CD4-positive, alpha-beta memory T cell (primary cell): ENCODE results near the gene ATOSB. TPM values are rescaled to one million over a fixed set of nuclear protein-coding genes. Genes with fewer than 3 reads are reported as not detected.

Experiments
- CTCF ChIA-PET: fragments of 350-600 bp; sonication (Branson Sonifier 250); formaldehyde crosslinking; loops from one replicate; lab custom pipeline; 2021; ENCODE audit warnings: inconsistent platforms; ENCODE audit not compliant: partially characterized antibody; lab: Charles Lee
- POLR2A ChIA-PET: fragments of 350-600 bp; sonication (Branson Sonifier 250); formaldehyde crosslinking; loops from one replicate; lab custom pipeline; 2021; ENCODE audit not compliant: partially characterized antibody; lab: Charles Lee
- DNase-seq, 5 donors: peaks; one replicate each; pipeline versions ENCODE4 v3.0.0 to v3.0.0-alpha.2; 2020 to 2022; ENCODE audit warnings: mixed read lengths in 1 of 5
- H3K27ac ChIP-seq: one replicate; pipeline ENCODE4 v1.7.0; 2013; ENCODE audit warnings: low read depth, low read length
- H3K27me3 ChIP-seq: 2 replicates; pipeline ENCODE4 v1.7.0; 2013; ENCODE audit warnings: mild to moderate bottlenecking, low read length, moderate library complexity; ENCODE audit not compliant: insufficient read depth
- H3K36me3 ChIP-seq: 2 replicates; pipeline ENCODE4 v1.7.0; 2013; ENCODE audit warnings: mild to moderate bottlenecking, low read length, moderate library complexity; ENCODE audit not compliant: insufficient read depth
- H3K4me1 ChIP-seq: 2 replicates; pipeline ENCODE4 v1.7.0; 2013; ENCODE audit warnings: mild to moderate bottlenecking, low read length, moderate library complexity; ENCODE audit not compliant: insufficient read depth
- H3K4me3 ChIP-seq, 2 donors: one replicate each; pipeline ENCODE4 v1.7.0; 2013; ENCODE audit warnings: low read length in 2 of 2, mild to moderate bottlenecking in 1 of 2
- H3K9me3 ChIP-seq, 2 donors: one replicate each; pipeline ENCODE4 v1.7.0; 2013; ENCODE audit warnings: low read length in 2 of 2, control low read depth in 1 of 2; ENCODE audit not compliant: control insufficient read depth in 1 of 2
- H3K27ac Mint-ChIP-seq, 7 donors: one replicate each; pipeline ENCODE4 v1.8.0; 2020 to 2021; ENCODE audit warnings: mixed read lengths in 7 of 7, mild to moderate bottlenecking in 6 of 7, inconsistent platforms in 3 of 7, moderate library complexity in 3 of 7
- H3K27me3 Mint-ChIP-seq, 2 donors: one replicate each; pipeline ENCODE4 v1.8.0; 2020 to 2021; ENCODE audit warnings: mixed read lengths in 2 of 2
- H3K36me3 Mint-ChIP-seq, 2 donors: one replicate each; pipeline ENCODE4 v1.8.0; 2020 to 2021; ENCODE audit warnings: mixed read lengths in 2 of 2, inconsistent platforms in 1 of 2, mild to moderate bottlenecking in 1 of 2
- H3K4me1 Mint-ChIP-seq, 4 donors: one replicate each; pipeline ENCODE4 v1.8.0; 2020 to 2021; ENCODE audit warnings: mixed read lengths in 4 of 4, mild to moderate bottlenecking in 1 of 4
- H3K4me3 Mint-ChIP-seq, 8 donors: one replicate each; pipeline ENCODE4 v1.8.0; 2020 to 2021; ENCODE audit warnings: mixed read lengths in 8 of 8, mild to moderate bottlenecking in 7 of 8, moderate library complexity in 6 of 8, inconsistent platforms in 3 of 8
- H3K9me3 Mint-ChIP-seq, 8 donors: one replicate each; pipeline ENCODE4 v1.8.0; 2020 to 2021; ENCODE audit warnings: mixed read lengths in 8 of 8, mild to moderate bottlenecking in 5 of 8, inconsistent platforms in 3 of 8, moderate library complexity in 1 of 8
- intact Hi-C: fragments of 100-400 bp; cut with micrococcal nuclease; formaldehyde crosslinking; loops from one replicate; pipeline ENCODE4 v1.15.1; 2023
- polyA plus RNA-seq, 2 donors: library from polyadenylated mRNA; unstranded; fragments of 300-500 nt; fragmentation: Illumina TruSeq; gene quantifications; one replicate each; pipeline ENCODE4 v1.2.3, GENCODE V29; 2021
- total RNA-seq, 2 experiments: library from RNA; stranded (reverse); gene quantifications; one replicate each; pipeline ENCODE4 v1.2.3, GENCODE V29; 2021

Gene ATOSB
- total and polyA plus RNA-seq, 4 experiments from 2014 or later = 3.7 to 10.1 (median 8.9) TPM

DNA sequence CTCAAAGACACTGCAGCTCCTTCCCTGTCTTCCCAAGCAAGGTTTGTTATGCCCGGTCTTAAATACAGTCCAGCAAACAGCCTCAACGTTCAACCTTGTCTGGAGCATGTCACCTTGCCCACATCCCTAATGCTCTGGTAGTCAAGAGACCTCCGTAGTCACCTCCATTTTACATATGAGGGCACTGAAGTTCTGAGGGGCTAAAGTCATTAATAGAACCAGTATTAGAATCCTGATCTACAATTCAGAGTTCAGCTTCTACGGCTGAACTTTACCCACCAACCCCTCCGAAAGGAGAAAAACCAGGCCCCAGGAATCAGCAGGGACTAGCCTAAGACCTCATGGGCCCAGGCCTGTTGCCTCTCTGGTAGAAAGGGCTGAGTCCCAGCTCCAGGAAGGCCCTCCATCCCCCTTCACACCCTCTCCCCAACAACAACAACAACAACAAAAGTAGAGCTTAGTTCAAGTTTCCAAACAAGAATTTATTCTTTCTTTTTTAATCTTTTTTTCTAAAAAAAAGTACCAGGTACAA lies 11.9 kb downstream of the ATOSB start:
- H3K4me1 Mint-ChIP-seq = peaks cover 19 to 46% (median 30%) of the 10 kb centered on the region in 4 donors
- peaks cover 29 to 38% of the 10 kb centered on the region in 2 donors for H3K36me3 Mint-ChIP-seq
- no peaks in the 10 kb centered on the region for H3K27me3 Mint-ChIP-seq
- H3K4me3 Mint-ChIP-seq = peak overlapping the region; percentile 90 to 98 (median 94)
- POLR2A ChIA-PET = interaction anchor here (0.8 to 5.5 kb wide), 12 partner anchors 8 to 502 kb away, joined by 3 to 51 read pairs (median 8); partner anchors contain the start of genes ATOSB, DNAJB5, FANCG and TESK1
- Histone ChIP-seq H3K27ac (peak overlapping the region; percentile 95), H3K27me3 (no peaks in the 10 kb centered on the region), H3K9me3 (no peaks in the 10 kb centered on the region), H3K4me1 (peaks cover 23% of the 10 kb centered on the region), H3K4me3 (peak overlapping the region in 1 of 2 donors; percentile 83), H3K36me3 (peaks cover 30% of the 10 kb centered on the region)
- CTCF ChIA-PET = interaction anchor here (0.7 to 2.5 kb wide), 10 partner anchors 8 to 204 kb away, joined by 3 to 10 read pairs (median 5); partner anchors contain the start of genes ATOSB and FANCG
- H3K27ac Mint-ChIP-seq = peak overlapping the region; percentile 97 to 100 (median 99)
- no peak for DNase-seq
- peaks cover 0 to 3% (median 0%) of the 10 kb centered on the region in 8 donors for H3K9me3 Mint-ChIP-seq
- intact Hi-C loops = loop anchor here (1.0 kb wide), 5 partner anchors 8 to 501 kb away; partner anchors contain the start of gene VCP

DNA sequence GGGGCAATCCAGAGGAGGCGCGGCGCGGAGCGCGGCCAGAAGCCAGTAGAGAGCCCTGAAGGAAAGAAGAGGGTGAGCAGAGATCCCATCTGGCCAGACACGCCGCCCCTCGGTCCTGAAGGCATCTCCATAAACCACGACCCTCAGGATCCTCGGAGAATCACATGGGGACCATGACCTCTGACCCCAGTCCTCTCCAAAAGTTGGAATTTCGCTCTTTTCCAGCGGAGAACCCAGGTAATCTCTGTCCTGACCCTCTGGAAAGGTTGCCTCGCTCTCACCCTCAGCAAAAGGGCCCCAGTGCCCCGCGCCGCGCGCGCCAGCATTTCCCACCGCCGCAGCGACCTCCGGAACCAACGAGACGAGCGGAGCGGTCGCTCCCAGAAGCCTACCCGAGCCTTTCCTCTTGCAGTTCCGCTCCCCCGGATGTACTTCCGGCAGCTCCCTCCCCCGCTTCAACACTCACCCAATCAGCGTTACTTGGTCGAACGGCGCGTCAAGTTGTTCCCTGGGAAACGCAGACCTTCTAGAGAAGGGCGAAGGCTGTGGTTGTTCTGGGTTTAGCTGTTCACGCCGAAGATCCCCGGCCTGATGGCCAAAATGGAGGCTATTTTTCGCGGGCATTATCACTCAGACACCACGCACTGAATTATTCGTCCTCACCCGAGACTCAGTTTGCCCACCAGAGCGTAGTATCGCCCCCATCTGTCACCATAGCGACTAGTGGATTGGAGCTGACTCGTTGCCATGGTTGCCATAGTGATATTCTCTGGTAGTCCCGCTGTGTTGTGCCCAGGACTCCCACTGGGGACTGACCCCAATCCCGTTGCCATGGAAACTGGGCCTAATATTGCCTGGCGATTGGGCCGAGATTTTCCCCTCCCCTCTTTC lies 12.6 kb downstream of the ATOSB start, which contains the start of gene STOML2:
TSS of gene STOML2 (minus strand) at position 363 of the 891 bp plus-strand sequence. CDS start at position 326, 37 bp downstream.
- H3K4me3 ChIP-seq = peak within 1 kb of the TSS; percentile 83 to 96
- H3K4me1 ChIP-seq = peaks cover 23% of the 10 kb centered on the region
- Mint-ChIP-seq H3K27ac (peak within 1 kb of the TSS; percentile 97 to 100 (median 99)), H3K4me1 (peaks cover 20 to 46% (median 30%) of the 10 kb centered on the region in 4 donors), H3K36me3 (peaks cover 29 to 40% of the 10 kb centered on the region in 2 donors), H3K4me3 (peak within 1 kb of the TSS; percentile 90 to 98 (median 94)), H3K9me3 (peaks cover 0 to 3% (median 0%) of the 10 kb centered on the region in 8 donors), H3K27me3 (no peaks in the 10 kb centered on the region)
- H3K27me3 ChIP-seq = no peaks in the 10 kb centered on the region
- H3K9me3 ChIP-seq = no peaks in the 10 kb centered on the region
- POLR2A ChIA-PET = interaction anchor here (0.8 to 5.5 kb wide), 12 partner anchors 8 to 503 kb away, joined by 3 to 51 read pairs (median 8); partner anchors contain the start of genes ATOSB, DNAJB5, FANCG and TESK1
- peaks cover 24% of the 10 kb centered on the region for H3K36me3 ChIP-seq
- peak within 1 kb of the TSS; percentile 95 for H3K27ac ChIP-seq
- intact Hi-C loops = loop anchor here (1.0 kb wide), 5 partner anchors 8 to 501 kb away; partner anchors contain the start of gene VCP
- peak; percentile 91 to 96 (median 93) for DNase-seq
- CTCF ChIA-PET = interaction anchor here (0.7 to 2.5 kb wide), 11 partner anchors 8 to 514 kb away, joined by 3 to 10 read pairs (median 5); partner anchors contain the start of genes ATOSB and FANCG

DNA sequence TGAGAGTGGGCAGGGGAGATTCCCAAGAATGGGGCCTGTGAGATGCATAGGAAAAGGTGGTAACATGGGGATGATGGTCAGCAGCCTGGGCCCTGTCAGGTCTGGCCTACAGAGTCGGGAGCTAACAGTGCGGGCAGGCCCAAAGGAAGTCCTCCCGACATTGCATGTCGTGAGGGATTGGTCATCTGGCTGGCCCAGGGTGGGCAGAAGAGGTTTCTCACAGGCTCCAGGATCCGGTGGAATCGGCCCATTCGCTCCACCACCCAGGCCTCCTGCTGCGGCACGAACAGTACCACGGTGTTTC lies 13.2 kb downstream of the ATOSB start:
- POLR2A ChIA-PET = interaction anchor here (1.1 to 5.5 kb wide), 10 partner anchors 9 to 504 kb away, joined by 3 to 51 read pairs (median 11); partner anchors contain the start of genes ATOSB, DNAJB5, FANCG and TESK1
- CTCF ChIA-PET = interaction anchor here (0.9 to 2.5 kb wide), 7 partner anchors 9 to 514 kb away, joined by 3 to 10 read pairs (median 4); partner anchors contain the start of gene FANCG
- Mint-ChIP-seq H3K36me3 (peaks cover 29 to 42% of the 10 kb centered on the region in 2 donors), H3K4me3 (peak overlapping the region; percentile 90 to 98 (median 94)), H3K27me3 (no peaks in the 10 kb centered on the region), H3K4me1 (peaks cover 24 to 50% (median 35%) of the 10 kb centered on the region in 4 donors), H3K9me3 (peaks cover 0 to 3% (median 0%) of the 10 kb centered on the region in 8 donors), H3K27ac (peak overlapping the region; percentile 91 to 100 (median 99))
- no peak for DNase-seq
- Histone ChIP-seq H3K36me3 (peaks cover 23% of the 10 kb centered on the region), H3K27ac (peak overlapping the region; percentile 95), H3K4me1 (peaks cover 23% of the 10 kb centered on the region), H3K27me3 (no peaks in the 10 kb centered on the region), H3K9me3 (no peaks in the 10 kb centered on the region), H3K4me3 (peak overlapping the region; percentile 83 to 96)
- intact Hi-C loops = no loop called here

DNA sequence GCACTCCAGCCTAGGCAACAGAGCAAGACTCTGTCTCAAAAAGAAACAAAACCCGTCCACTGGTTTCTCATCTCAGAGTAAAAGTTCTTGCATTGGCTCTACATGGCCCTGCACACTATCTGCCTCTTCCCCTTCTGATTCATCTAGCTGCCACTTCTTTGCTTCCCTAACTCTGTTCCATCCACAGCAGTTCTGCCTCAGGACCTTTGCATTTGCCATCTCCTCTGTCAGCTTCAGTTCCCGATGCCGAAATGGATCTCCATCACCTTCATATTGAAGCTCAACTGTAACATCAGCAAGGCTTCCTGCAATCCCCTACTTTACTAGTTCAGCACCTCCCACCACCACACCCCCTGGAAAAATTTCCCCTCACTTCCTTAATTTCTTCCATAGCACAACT lies 18.1 kb downstream of the ATOSB start:
- Mint-ChIP-seq H3K36me3 (peaks cover 26 to 47% of the 10 kb centered on the region in 2 donors), H3K27ac (peak overlapping the region in 3 of 7 donors; percentile 57 to 91 (median 67)), H3K27me3 (no peaks in the 10 kb centered on the region), H3K4me1 (peaks cover 23 to 74% (median 44%) of the 10 kb centered on the region in 4 donors), H3K9me3 (no peaks in the 10 kb centered on the region), H3K4me3 (peak overlapping the region in 6 of 8 donors; percentile 7 to 72 (median 30))
- H3K36me3 ChIP-seq = peaks cover 17% of the 10 kb centered on the region
- no peak for DNase-seq
- peaks cover 28% of the 10 kb centered on the region for H3K4me1 ChIP-seq
- no peaks in the 10 kb centered on the region for H3K27me3 ChIP-seq
- no peak overlapping the region for H3K4me3 ChIP-seq
- H3K27ac ChIP-seq = no peak overlapping the region
- H3K9me3 ChIP-seq = no peaks in the 10 kb centered on the region
- intact Hi-C loops = loop anchor here (2.0 to 5.0 kb wide), 2 partner anchors 109 to 395 kb away; partner anchors contain the start of gene DNAJB5
- POLR2A ChIA-PET = interaction anchor here (1.0 to 7.8 kb wide), 4 partner anchors 17 to 198 kb away, joined by 3 to 102 read pairs (median 34); partner anchors contain the start of genes FANCG and VCP
- CTCF ChIA-PET = interaction anchor here (1.0 to 7.8 kb wide), 6 partner anchors 17 to 198 kb away, joined by 3 to 111 read pairs (median 8); partner anchors contain the start of genes FANCG and VCP

DNA sequence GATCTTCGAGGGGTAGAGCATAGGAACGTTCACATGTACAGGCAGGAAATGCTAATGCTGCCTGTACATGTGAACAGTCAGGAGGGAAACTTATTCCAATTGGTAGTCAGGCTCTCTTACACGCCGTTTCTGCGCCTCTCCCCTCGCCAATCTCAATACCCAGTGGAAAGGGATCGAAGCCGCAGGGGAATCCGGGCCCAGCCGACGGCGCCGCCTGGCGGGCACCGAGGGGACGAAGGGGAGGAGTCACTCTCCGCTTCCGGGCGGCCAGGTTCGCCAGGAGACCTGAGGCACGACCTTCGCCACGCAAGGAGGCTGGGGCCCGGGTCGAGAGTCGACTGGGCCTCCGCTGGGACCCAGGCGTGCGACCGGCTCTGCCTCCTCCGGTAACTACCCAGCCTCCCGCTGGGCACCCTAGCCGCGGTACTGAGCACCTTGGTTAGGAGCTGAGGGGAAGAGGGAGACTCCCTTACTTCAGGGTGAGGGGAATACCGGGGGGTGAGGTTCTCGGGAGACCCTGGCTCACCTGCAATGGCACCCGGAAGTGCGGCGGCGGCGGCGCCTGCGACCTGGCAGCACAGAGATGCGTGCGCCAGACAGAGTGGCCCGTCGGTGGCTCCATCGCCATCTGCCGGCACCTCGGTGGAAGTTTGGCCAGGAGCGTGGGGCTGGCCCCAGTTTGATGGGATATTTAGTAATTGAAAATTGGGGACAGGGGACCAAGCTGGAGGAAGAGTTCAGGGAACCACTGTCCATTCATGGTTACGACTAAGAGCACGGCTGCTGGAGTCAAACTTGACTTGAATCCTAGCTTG lies 19.4 kb downstream of the ATOSB start, which contains the start of gene PIGO:
TSS of gene PIGO (minus strand) at position 557 of the 815 bp plus-strand sequence. CDS start 1,026 bp downstream, outside the sequence.
- Mint-ChIP-seq H3K27ac (peak within 1 kb of the TSS; percentile 91 to 99 (median 94)), H3K4me3 (peak within 1 kb of the TSS; percentile 85 to 91 (median 86)), H3K27me3 (no peaks in the 10 kb centered on the region), H3K9me3 (no peaks in the 10 kb centered on the region), H3K4me1 (peaks cover 17 to 60% (median 34%) of the 10 kb centered on the region in 4 donors), H3K36me3 (peaks cover 30 to 54% of the 10 kb centered on the region in 2 donors)
- POLR2A ChIA-PET = interaction anchor here (0.7 to 7.8 kb wide), 9 partner anchors 13 to 549 kb away, joined by 3 to 102 read pairs (median 7); partner anchors contain the start of genes ATOSB, FANCG and VCP
- H3K9me3 ChIP-seq = no peaks in the 10 kb centered on the region
- peaks cover 15% of the 10 kb centered on the region for H3K4me1 ChIP-seq
- H3K4me3 ChIP-seq = peak within 1 kb of the TSS; percentile 87
- no peaks in the 10 kb centered on the region for H3K27me3 ChIP-seq
- H3K27ac ChIP-seq = peak within 1 kb of the TSS; percentile 92
- H3K36me3 ChIP-seq = peaks cover 31% of the 10 kb centered on the region
- CTCF ChIA-PET = interaction anchor here (0.8 to 7.8 kb wide), 16 partner anchors 11 to 431 kb away, joined by 3 to 111 read pairs (median 4); partner anchors contain the start of genes FANCG and VCP
- peak; percentile 89 to 92 (median 92) for DNase-seq
- intact Hi-C loops = loop anchor here (1.0 to 5.0 kb wide), 5 partner anchors 16 to 394 kb away; partner anchors contain the start of genes DNAJB5 and VCP
